ENCODE measurements around the gene HIVEP3. TPM values are rescaled to one million over a fixed set of nuclear protein-coding genes. Genes with fewer than 3 reads are reported as not detected.

The HIVEP3 gene
- total RNA-seq, 6 experiments from 2014 or later, result 1.4 to 3.9 (median 2.2) TPM

GRCh38 chr1:41525891-41526587, 392.7 kb downstream of the HIVEP3 start:
- no peak overlapping the region for H3K27ac ChIP-seq
- H3K36me3 ChIP-seq, result no peaks in the 10 kb centered on the region
- WGBS (ENCODE audit: insufficient coverage, low coverage, low lambda C conversion rate, missing lambda C conversion rate), result 96% methylated on average over 9 of the region's 18 CpGs
- H3K9me3 ChIP-seq, result no peaks in the 10 kb centered on the region
- ATAC-seq (no peak), DNase-seq (no peak)
- H3K4me3 ChIP-seq, result no peak overlapping the region
- no peaks in the 10 kb centered on the region for H3K27me3 ChIP-seq
- intact Hi-C loops (cut with DNase I), result no loop called here
- H3K4me1 ChIP-seq, result no peaks in the 10 kb centered on the region
- no peak for TF ChIP-seq POLR2A (IDR thresholded peaks at IDR 0.05)
- no peak for TF ChIP-seq CTCF (IDR thresholded peaks at IDR 0.05)

- H3K27me3 ChIP-seq, result no peaks in the 10 kb centered on the region
- TF ChIP-seq CTCF (IDR thresholded peaks at IDR 0.05) (no peak), POLR2A (IDR thresholded peaks at IDR 0.05) (no peak)
- H3K9me3 ChIP-seq, result no peaks in the 10 kb centered on the region
- DNase-seq, result no peak
- intact Hi-C loops (cut with DNase I), result no loop called here
- H3K4me3 ChIP-seq, result no peak overlapping the region
- H3K4me1 ChIP-seq, result no peaks in the 10 kb centered on the region
- H3K36me3 ChIP-seq, result no peaks in the 10 kb centered on the region
- no peak for ATAC-seq
- WGBS (ENCODE audit: insufficient coverage, low coverage, low lambda C conversion rate, missing lambda C conversion rate), result 86% methylated on average over 16 of the region's 30 CpGs
- no peak overlapping the region for H3K27ac ChIP-seq
These were observed 393.7 kb downstream of the HIVEP3 start for GRCh38 chr1:41524676-41525675.

- intact Hi-C loops (cut with DNase I), result no loop called here
- 92% methylated on average over 4 of the region's 9 CpGs for WGBS (ENCODE audit: insufficient coverage, low coverage, low lambda C conversion rate, missing lambda C conversion rate)
- TF ChIP-seq CTCF (IDR thresholded peaks at IDR 0.05) (no peak), POLR2A (IDR thresholded peaks at IDR 0.05) (no peak)
- H3K27ac ChIP-seq, result no peak overlapping the region
- DNase-seq (no peak), ATAC-seq (no peak)
- no peaks in the 10 kb centered on the region for H3K9me3 ChIP-seq
- H3K36me3 ChIP-seq, result no peaks in the 10 kb centered on the region
- H3K4me3 ChIP-seq, result no peak overlapping the region
- no peaks in the 10 kb centered on the region for H3K4me1 ChIP-seq
- H3K27me3 ChIP-seq, result no peaks in the 10 kb centered on the region
These were observed 394.6 kb downstream of the HIVEP3 start for GRCh38 chr1:41523949-41524675.

GRCh38 chr1:41523071-41523470, 395.7 kb downstream of the HIVEP3 start:
- Histone ChIP-seq H3K9me3 (no peaks in the 10 kb centered on the region), H3K36me3 (no peaks in the 10 kb centered on the region), H3K27ac (no peak overlapping the region), H3K4me3 (no peak overlapping the region), H3K27me3 (no peaks in the 10 kb centered on the region), H3K4me1 (no peaks in the 10 kb centered on the region)
- ATAC-seq (no peak), DNase-seq (no peak)
- intact Hi-C loops (cut with DNase I), result no loop called here
- TF ChIP-seq CTCF (IDR thresholded peaks at IDR 0.05), result no peak
- no peak for TF ChIP-seq POLR2A (IDR thresholded peaks at IDR 0.05)
- WGBS (ENCODE audit: insufficient coverage, low coverage, low lambda C conversion rate, missing lambda C conversion rate), result 75% methylated on average over 5 of the region's 10 CpGs

Data from right lobe of liver (tissue), 6 donors.